HG02885 (cell line): ENCODE results near the gene RAB27A.
"Not testable (repeated sequence)": the region's sequence is repeated elsewhere in the genome, so short reads cannot be mapped to it uniquely, and the experiment has no call there.

Experiments
- ATAC-seq: cut with Tn5 transposase; IDR thresholded peaks from one replicate; pipeline ENCODE4 v1.9.1; 2021; ENCODE audit warnings: mild to moderate bottlenecking; ENCODE audit not compliant: unreplicated experiment, poor library complexity

The RAB27A gene

GRCh38 chr15:55282284-55282833 is 7.3 kb downstream of the RAB27A start:
- no peak for ATAC-seq

- no peak for ATAC-seq
Observed at GRCh38 chr15:55281517-55282228, 7.9 kb downstream of the RAB27A start.

GRCh38 chr15:55280589-55280988 is 9.0 kb downstream of the RAB27A start:
- not testable (repeated sequence) for ATAC-seq

- ATAC-seq: peak; percentile 79
Observed at GRCh38 chr15:55279746-55280351, 9.8 kb downstream of the RAB27A start.

GRCh38 chr15:55279100-55279745 is 10.4 kb downstream of the RAB27A start:
- no peak for ATAC-seq

- ATAC-seq: no peak
Observed at GRCh38 chr15:55277715-55278114, 11.9 kb downstream of the RAB27A start.

GRCh38 chr15:55277116-55277564 is 12.5 kb downstream of the RAB27A start:
- ATAC-seq: peak; percentile 55

- ATAC-seq: no peak
Observed at GRCh38 chr15:55276324-55276723, 13.3 kb downstream of the RAB27A start.

- no peak for ATAC-seq
Observed at GRCh38 chr15:55270291-55270690, 19.3 kb downstream of the RAB27A start.

- ATAC-seq: no peak
Observed at GRCh38 chr15:55268176-55268695, 21.4 kb downstream of the RAB27A start.

- ATAC-seq: peak; percentile 90
Observed at GRCh38 chr15:55267401-55268175, 22.0 kb downstream of the RAB27A start.

- ATAC-seq: no peak
Observed at GRCh38 chr15:55266547-55266946, 23.1 kb downstream of the RAB27A start.

GRCh38 chr15:55260562-55261131 is 29.0 kb downstream of the RAB27A start:
- ATAC-seq: no peak

GRCh38 chr15:55257938-55258337 is 31.7 kb downstream of the RAB27A start:
- peak; percentile 45 for ATAC-seq

- ATAC-seq: no peak
Observed at GRCh38 chr15:55257012-55257670, 32.5 kb downstream of the RAB27A start.

GRCh38 chr15:55256281-55257011 is 33.2 kb downstream of the RAB27A start:
- peak; percentile 13 for ATAC-seq

GRCh38 chr15:55255714-55256113 is 33.9 kb downstream of the RAB27A start:
- peak; percentile 51 for ATAC-seq

GRCh38 chr15:55254916-55255679 is 34.5 kb downstream of the RAB27A start:
- ATAC-seq: peak; percentile 59
